ENCODE data around the gene AMH. TPM values are rescaled to one million over a fixed set of nuclear protein-coding genes. Genes with fewer than 3 reads are reported as not detected.

AMH gene
- total and polyA plus RNA-seq, 2 of the 13 experiments (the other 11 are each of a cell fraction or from before 2014, with no cell fraction given), result 0.03 to 0.18 TPM

- TF ChIP-seq SMC3 (IDR thresholded peaks at IDR 0.05; ENCODE audit: low read length) (no peak), MTERF4 (CRISPR knock-in tag; IDR thresholded peaks at IDR 0.05) (no peak), NFE2L1 (CRISPR knock-in tag; IDR thresholded peaks at IDR 0.05; ENCODE audit: borderline replicate concordance) (no peak), YY1 (IDR thresholded peaks at IDR 0.05; ENCODE audit: insufficient read depth, insufficient replicate concordance, low read depth, low read length) (peak; percentile 18), ZNF773 (CRISPR knock-in tag; IDR thresholded peaks at IDR 0.05; ENCODE audit: borderline replicate concordance) (no peak), ZSCAN31 (CRISPR knock-in tag; IDR thresholded peaks at IDR 0.05; ENCODE audit: low read depth) (0 out of 2 replicates have a peak, but pooled peaks have one; percentile 26), PRPF4 (IDR thresholded peaks at IDR 0.05; ENCODE audit: low read depth, low read length, poor library complexity, severe bottlenecking) (no peak), ZGPAT (CRISPR knock-in tag; IDR thresholded peaks at IDR 0.05) (no peak; the same call in 1 of the 2 replicates), EEA1 (CRISPR knock-in tag; IDR thresholded peaks at IDR 0.05; ENCODE audit: borderline replicate concordance) (no peak), PBX3 (CRISPR knock-in tag; IDR thresholded peaks at IDR 0.05; ENCODE audit: borderline replicate concordance) (no peak), MAFG (CRISPR knock-in tag; IDR thresholded peaks at IDR 0.05) (no peak), KLF11 (CRISPR knock-in tag; IDR thresholded peaks at IDR 0.05) (no peak), ZNF878 (CRISPR knock-in tag; IDR thresholded peaks at IDR 0.05) (no peak), PTBP1 (IDR thresholded peaks at IDR 0.05; ENCODE audit: low read depth, low read length, poor library complexity, severe bottlenecking) (no peak), XRCC5 (optimal IDR thresholded peaks at IDR 0.05; ENCODE audit: low read length) (no peak), MLXIP (CRISPR knock-in tag; IDR thresholded peaks at IDR 0.05; ENCODE audit: borderline replicate concordance) (no peak), HNF4A (CRISPR knock-in tag; IDR thresholded peaks at IDR 0.05) (no peak), ZNF674 (CRISPR knock-in tag; IDR thresholded peaks at IDR 0.05; ENCODE audit: low read depth) (0 out of 2 replicates have a peak, but pooled peaks have one; percentile 59), FOXM1 (CRISPR knock-in tag; IDR thresholded peaks at IDR 0.05) (no peak), PAXIP1 (CRISPR knock-in tag; conservative IDR thresholded peaks at IDR 0.05) (no peak)
Observed at GRCh38 chr19:2291185-2291751, 42.1 kb downstream of the AMH start (continued).

All from HepG2 (cell line).